HepG2 (cell line): ENCODE results near the gene SOX9. TPM values are rescaled to one million over a fixed set of nuclear protein-coding genes. Genes with fewer than 3 reads are reported as not detected.
A peak's percentile ranks its signal among the peaks of the same experiment; 100 is the strongest.

Experiments used
- CC2D1A ChIP-seq: sonication (generic); formaldehyde crosslinking; IDR thresholded peaks from 2 replicates; pipeline ENCODE4 v1.8.1; 2023; ENCODE audit warnings: mild to moderate bottlenecking, missing genetic modification reagents
- ELF1 ChIP-seq: sonication (generic); formaldehyde crosslinking; IDR thresholded peaks from 2 replicates; pipeline ENCODE4 v1.4.0; 2020; ENCODE audit warnings: missing genetic modification reagents
- ETV6 ChIP-seq: sonication (generic); formaldehyde crosslinking; conservative IDR thresholded peaks from 2 replicates; pipeline ENCODE4 v1.4.0; 2020; ENCODE audit warnings: missing genetic modification reagents
- FOXA3 ChIP-seq: IDR thresholded peaks from 2 replicates; pipeline ENCODE4 v1.6.1; 2016; ENCODE audit warnings: missing genetic modification reagents, missing compliant biosample characterization
- FOXK1 ChIP-seq: sonication (generic); formaldehyde crosslinking; IDR thresholded peaks from 2 replicates; pipeline ENCODE4 v1.4.0; 2020; ENCODE audit warnings: low read depth, missing genetic modification reagents, borderline replicate concordance
- MAFG ChIP-seq: sonication (generic); formaldehyde crosslinking; IDR thresholded peaks from 2 replicates; pipeline ENCODE4 v1.5.1; 2020; ENCODE audit warnings: mild to moderate bottlenecking, missing genetic modification reagents
- MED1 ChIP-seq: sonication (generic); formaldehyde crosslinking; IDR thresholded peaks from 2 replicates; pipeline ENCODE4 v1.4.0; 2020; ENCODE audit warnings: missing genetic modification reagents
- NFIC ChIP-seq: IDR thresholded peaks from 2 replicates; pipeline ENCODE4 v1.6.1; 2012; ENCODE audit warnings: mild to moderate bottlenecking, low read length, inconsistent platforms
- PHF21A ChIP-seq: sonication (generic); formaldehyde crosslinking; IDR thresholded peaks from 2 replicates; pipeline ENCODE4 v1.5.0; 2020; ENCODE audit warnings: mild to moderate bottlenecking, missing genetic modification reagents
- SMAD3 ChIP-seq: sonication (generic); formaldehyde crosslinking; IDR thresholded peaks from 2 replicates; pipeline ENCODE4 v1.4.0; 2020; ENCODE audit warnings: missing genetic modification reagents
- TAF1 ChIP-seq: sonication (generic); formaldehyde crosslinking; IDR thresholded peaks from 2 replicates; pipeline ENCODE4 v1.4.0; 2020; ENCODE audit warnings: missing genetic modification reagents
- ZC3H13 ChIP-seq: sonication (generic); formaldehyde crosslinking; IDR thresholded peaks from 2 replicates; pipeline ENCODE4 v1.8.1; 2023; ENCODE audit warnings: mild to moderate bottlenecking, missing genetic modification reagents, moderate library complexity
- ZC3H4 ChIP-seq: sonication (generic); formaldehyde crosslinking; IDR thresholded peaks from 2 replicates; pipeline ENCODE4 v1.4.0; 2020; ENCODE audit warnings: missing genetic modification reagents, borderline replicate concordance
- ZFP82 ChIP-seq: sonication (generic); formaldehyde crosslinking; IDR thresholded peaks from 2 replicates; pipeline ENCODE4 v1.5.1; 2020; ENCODE audit warnings: mild to moderate bottlenecking, missing genetic modification reagents, borderline replicate concordance
- ZNF572 ChIP-seq: sonication (generic); formaldehyde crosslinking; IDR thresholded peaks from 2 replicates; pipeline ENCODE4 v1.5.1; 2020; ENCODE audit warnings: mild to moderate bottlenecking, missing genetic modification reagents
- ZNF629 ChIP-seq: sonication (generic); formaldehyde crosslinking; conservative IDR thresholded peaks from 2 replicates; pipeline ENCODE4 v1.5.0; 2020; ENCODE audit warnings: missing genetic modification reagents
- ZNF782 ChIP-seq: sonication (generic); formaldehyde crosslinking; IDR thresholded peaks from 2 replicates; pipeline ENCODE4 v1.4.0; 2020; ENCODE audit warnings: missing genetic modification reagents, mild to moderate bottlenecking, borderline replicate concordance
- polyA plus RNA-seq, 8 experiments: library from polyadenylated mRNA; depleted of rRNA in 3 of 8; stranded (reverse) in 7 of 8; unstranded in 1 of 8; fragments of >200 nt; fragmentation: Illumina TruSeq in 4 of 8; extraction: Trizol in 4 of 8; gene quantifications; 2 replicates each; pipeline versions ENCODE4 v1.2.1 to v1.2.3, GENCODE V29; 2011 to 2016; ENCODE audit warnings: low read depth in 4 of 8, missing spikeins in 1 of 8, mixed read lengths in 1 of 8; ENCODE audit not compliant: insufficient read depth in 1 of 8
- total RNA-seq, 5 experiments: library from RNA; depleted of rRNA; stranded (reverse); fragments of >200 nt; fragmentation: Illumina TruSeq; extraction: Trizol; gene quantifications; 2 replicates each; pipeline ENCODE4 v1.2.3, GENCODE V29; 2016; ENCODE audit warnings: low read depth in 1 of 5
- TF ChIP-seq, protein P1 (sequence below), 2 experiments: IDR thresholded peaks; 2 replicates each; pipeline ENCODE4 v1.6.1; 2011 to 2012; ENCODE audit warnings: low read length in 2 of 2, borderline replicate concordance in 1 of 2, low read depth in 1 of 2, mild to moderate bottlenecking in 1 of 2, moderate library complexity in 1 of 2
- TF ChIP-seq, protein P2 (sequence below): sonication (generic); formaldehyde crosslinking; IDR thresholded peaks from 2 replicates; pipeline ENCODE4 v1.4.0; 2020; ENCODE audit warnings: missing genetic modification reagents
- TF ChIP-seq, protein P3 (sequence below): IDR thresholded peaks from 2 replicates; pipeline ENCODE4 v1.6.1; 2012; ENCODE audit warnings: inconsistent platforms
- TF ChIP-seq, protein P4 (sequence below): sonication (generic); formaldehyde crosslinking; IDR thresholded peaks from 2 replicates; pipeline ENCODE4 v1.5.0; 2020; ENCODE audit warnings: mild to moderate bottlenecking, missing genetic modification reagents
- TF ChIP-seq, protein P5 (sequence below): sonication (generic); formaldehyde crosslinking; IDR thresholded peaks from 2 replicates; pipeline ENCODE4 v1.8.0; 2023; ENCODE audit warnings: mild to moderate bottlenecking, missing genetic modification reagents

The SOX9 gene
- total and polyA plus RNA-seq, 2 of the 13 experiments (the other 11 are each of a cell fraction or from before 2014, with no cell fraction given) = 16.1 to 27.6 TPM

DNA sequence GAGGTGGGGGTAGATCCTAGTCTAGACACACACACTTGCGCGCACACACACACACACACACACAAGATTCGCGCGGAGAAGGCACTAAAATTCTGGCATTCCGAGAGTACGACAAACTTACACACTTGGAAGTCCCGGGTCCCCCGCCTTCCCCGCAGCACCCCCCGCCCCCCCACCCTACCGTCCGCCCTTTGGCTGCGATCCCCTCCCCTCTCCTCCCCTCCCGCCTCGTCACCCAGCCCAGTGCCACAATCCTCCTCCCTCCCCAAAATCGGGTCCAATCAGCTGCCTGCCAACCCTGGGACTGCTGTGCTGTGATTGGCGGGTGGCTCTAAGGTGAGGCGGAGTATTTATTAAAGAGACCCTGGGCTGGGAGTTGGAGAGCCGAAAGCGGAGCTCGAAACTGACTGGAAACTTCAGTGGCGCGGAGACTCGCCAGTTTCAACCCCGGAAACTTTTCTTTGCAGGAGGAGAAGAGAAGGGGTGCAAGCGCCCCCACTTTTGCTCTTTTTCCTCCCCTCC is at the start of gene SOX9 (continued):
- TF ChIP-seq, protein P1, sequence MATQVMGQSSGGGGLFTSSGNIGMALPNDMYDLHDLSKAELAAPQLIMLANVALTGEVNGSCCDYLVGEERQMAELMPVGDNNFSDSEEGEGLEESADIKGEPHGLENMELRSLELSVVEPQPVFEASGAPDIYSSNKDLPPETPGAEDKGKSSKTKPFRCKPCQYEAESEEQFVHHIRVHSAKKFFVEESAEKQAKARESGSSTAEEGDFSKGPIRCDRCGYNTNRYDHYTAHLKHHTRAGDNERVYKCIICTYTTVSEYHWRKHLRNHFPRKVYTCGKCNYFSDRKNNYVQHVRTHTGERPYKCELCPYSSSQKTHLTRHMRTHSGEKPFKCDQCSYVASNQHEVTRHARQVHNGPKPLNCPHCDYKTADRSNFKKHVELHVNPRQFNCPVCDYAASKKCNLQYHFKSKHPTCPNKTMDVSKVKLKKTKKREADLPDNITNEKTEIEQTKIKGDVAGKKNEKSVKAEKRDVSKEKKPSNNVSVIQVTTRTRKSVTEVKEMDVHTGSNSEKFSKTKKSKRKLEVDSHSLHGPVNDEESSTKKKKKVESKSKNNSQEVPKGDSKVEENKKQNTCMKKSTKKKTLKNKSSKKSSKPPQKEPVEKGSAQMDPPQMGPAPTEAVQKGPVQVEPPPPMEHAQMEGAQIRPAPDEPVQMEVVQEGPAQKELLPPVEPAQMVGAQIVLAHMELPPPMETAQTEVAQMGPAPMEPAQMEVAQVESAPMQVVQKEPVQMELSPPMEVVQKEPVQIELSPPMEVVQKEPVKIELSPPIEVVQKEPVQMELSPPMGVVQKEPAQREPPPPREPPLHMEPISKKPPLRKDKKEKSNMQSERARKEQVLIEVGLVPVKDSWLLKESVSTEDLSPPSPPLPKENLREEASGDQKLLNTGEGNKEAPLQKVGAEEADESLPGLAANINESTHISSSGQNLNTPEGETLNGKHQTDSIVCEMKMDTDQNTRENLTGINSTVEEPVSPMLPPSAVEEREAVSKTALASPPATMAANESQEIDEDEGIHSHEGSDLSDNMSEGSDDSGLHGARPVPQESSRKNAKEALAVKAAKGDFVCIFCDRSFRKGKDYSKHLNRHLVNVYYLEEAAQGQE (IDR thresholded peaks at IDR 0.05; ENCODE audit: borderline replicate concordance in 1 of 2, low read depth in 1 of 2, low read length in 2 of 2) = peak in 1 of 2 experiments; percentile 83; a peak in 2 of 4 replicates
- TF ChIP-seq ZNF572 = no peak; the same call in 1 of the 2 replicates
- peak; percentile 22; the same call in 1 of the 2 replicates for TF ChIP-seq ELF1
- TF ChIP-seq TAF1 (CRISPR knock-in tag) = peak; percentile 86
- TF ChIP-seq, protein P2, sequence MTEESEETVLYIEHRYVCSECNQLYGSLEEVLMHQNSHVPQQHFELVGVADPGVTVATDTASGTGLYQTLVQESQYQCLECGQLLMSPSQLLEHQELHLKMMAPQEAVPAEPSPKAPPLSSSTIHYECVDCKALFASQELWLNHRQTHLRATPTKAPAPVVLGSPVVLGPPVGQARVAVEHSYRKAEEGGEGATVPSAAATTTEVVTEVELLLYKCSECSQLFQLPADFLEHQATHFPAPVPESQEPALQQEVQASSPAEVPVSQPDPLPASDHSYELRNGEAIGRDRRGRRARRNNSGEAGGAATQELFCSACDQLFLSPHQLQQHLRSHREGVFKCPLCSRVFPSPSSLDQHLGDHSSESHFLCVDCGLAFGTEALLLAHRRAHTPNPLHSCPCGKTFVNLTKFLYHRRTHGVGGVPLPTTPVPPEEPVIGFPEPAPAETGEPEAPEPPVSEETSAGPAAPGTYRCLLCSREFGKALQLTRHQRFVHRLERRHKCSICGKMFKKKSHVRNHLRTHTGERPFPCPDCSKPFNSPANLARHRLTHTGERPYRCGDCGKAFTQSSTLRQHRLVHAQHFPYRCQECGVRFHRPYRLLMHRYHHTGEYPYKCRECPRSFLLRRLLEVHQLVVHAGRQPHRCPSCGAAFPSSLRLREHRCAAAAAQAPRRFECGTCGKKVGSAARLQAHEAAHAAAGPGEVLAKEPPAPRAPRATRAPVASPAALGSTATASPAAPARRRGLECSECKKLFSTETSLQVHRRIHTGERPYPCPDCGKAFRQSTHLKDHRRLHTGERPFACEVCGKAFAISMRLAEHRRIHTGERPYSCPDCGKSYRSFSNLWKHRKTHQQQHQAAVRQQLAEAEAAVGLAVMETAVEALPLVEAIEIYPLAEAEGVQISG (CRISPR knock-in tag) = peak; percentile 36; the same call in 1 of the 2 replicates
- TF ChIP-seq SMAD3 (CRISPR knock-in tag) = peak; percentile 72; the same call in 1 of the 2 replicates
- TF ChIP-seq MAFG (CRISPR knock-in tag) = no peak
- TF ChIP-seq PHF21A (CRISPR knock-in tag) = peak; percentile 29; the same call in 1 of the 2 replicates
- TF ChIP-seq, protein P3, sequence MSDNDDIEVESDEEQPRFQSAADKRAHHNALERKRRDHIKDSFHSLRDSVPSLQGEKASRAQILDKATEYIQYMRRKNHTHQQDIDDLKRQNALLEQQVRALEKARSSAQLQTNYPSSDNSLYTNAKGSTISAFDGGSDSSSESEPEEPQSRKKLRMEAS = no peak; the same call in 1 of the 2 replicates
- no peak; the same call in 1 of the 2 replicates for TF ChIP-seq FOXA3 (CRISPR knock-in tag)
- TF ChIP-seq MED1 (CRISPR knock-in tag) = peak; percentile 58
- TF ChIP-seq ZNF782 (CRISPR knock-in tag) = no peak; the same call in 1 of the 2 replicates
- no peak for TF ChIP-seq ZNF629
- no peak for TF ChIP-seq ZC3H4 (CRISPR knock-in tag)
- no peak for TF ChIP-seq CC2D1A (CRISPR knock-in tag)
- 0 out of 2 replicates have a peak, but pooled peaks have one; percentile 26 for TF ChIP-seq ETV6
- TF ChIP-seq, protein P4, sequence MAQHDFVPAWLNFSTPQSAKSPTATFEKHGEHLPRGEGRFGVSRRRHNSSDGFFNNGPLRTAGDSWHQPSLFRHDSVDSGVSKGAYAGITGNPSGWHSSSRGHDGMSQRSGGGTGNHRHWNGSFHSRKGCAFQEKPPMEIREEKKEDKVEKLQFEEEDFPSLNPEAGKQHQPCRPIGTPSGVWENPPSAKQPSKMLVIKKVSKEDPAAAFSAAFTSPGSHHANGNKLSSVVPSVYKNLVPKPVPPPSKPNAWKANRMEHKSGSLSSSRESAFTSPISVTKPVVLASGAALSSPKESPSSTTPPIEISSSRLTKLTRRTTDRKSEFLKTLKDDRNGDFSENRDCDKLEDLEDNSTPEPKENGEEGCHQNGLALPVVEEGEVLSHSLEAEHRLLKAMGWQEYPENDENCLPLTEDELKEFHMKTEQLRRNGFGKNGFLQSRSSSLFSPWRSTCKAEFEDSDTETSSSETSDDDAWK (CRISPR knock-in tag) = no peak
- TF ChIP-seq FOXK1 (CRISPR knock-in tag) = no peak
- no peak for TF ChIP-seq ZFP82 (CRISPR knock-in tag)
- TF ChIP-seq NFIC = 0 out of 2 replicates have a peak, but pooled peaks have one; percentile 49
- TF ChIP-seq, protein P5, sequence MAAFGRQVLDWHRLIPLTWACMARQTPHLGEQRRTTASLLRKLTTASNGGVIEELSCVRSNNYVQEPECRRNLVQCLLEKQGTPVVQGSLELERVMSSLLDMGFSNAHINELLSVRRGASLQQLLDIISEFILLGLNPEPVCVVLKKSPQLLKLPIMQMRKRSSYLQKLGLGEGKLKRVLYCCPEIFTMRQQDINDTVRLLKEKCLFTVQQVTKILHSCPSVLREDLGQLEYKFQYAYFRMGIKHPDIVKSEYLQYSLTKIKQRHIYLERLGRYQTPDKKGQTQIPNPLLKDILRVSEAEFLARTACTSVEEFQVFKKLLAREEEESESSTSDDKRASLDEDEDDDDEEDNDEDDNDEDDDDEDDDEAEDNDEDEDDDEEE (CRISPR knock-in tag) = no peak
- TF ChIP-seq ZC3H13 = no peak
